Gastrocnemius medialis (tissue), 4 donors: ENCODE measurements around the gene GRK1. TPM values are rescaled to one million over a fixed set of nuclear protein-coding genes. Genes with fewer than 3 reads are reported as not detected.

Experiments used
- ATAC-seq, 2 donors: fragments of 150-250 bp; one replicate each; pipeline ENCODE4 v1.9.1; 2016
- DNase-seq, 2 donors: peaks; one replicate each; pipeline ENCODE4 v3.0.0-alpha.2; 2019
- H3K27ac ChIP-seq, 4 donors: fragments of 200-600 bp; sonication (generic); 1 replicate in 1 of 4; 2 replicates in 3 of 4; pipeline ENCODE4 v1.5.1; 2016 to 2018; ENCODE audit warnings: mild to moderate bottlenecking in 2 of 4, moderate library complexity in 1 of 4
- H3K27me3 ChIP-seq, 3 donors: fragments of 200-600 bp; sonication (generic) in 2 of 3; 1 replicate in 1 of 3; 2 replicates in 2 of 3; pipeline versions ENCODE4 v1.5.1 to v1.6.0; 2016 to 2019; ENCODE audit warnings: mild to moderate bottlenecking in 1 of 3, moderate library complexity in 1 of 3
- H3K36me3 ChIP-seq, 2 donors: fragments of 200-600 bp; sonication (generic) in 1 of 2; one replicate each; pipeline ENCODE4 v1.5.1; 2017 to 2018
- H3K4me1 ChIP-seq, 2 donors: fragments of 200-600 bp; sonication (generic) in 1 of 2; one replicate each; pipeline ENCODE4 v1.5.1; 2016 to 2017; ENCODE audit warnings: mild to moderate bottlenecking in 2 of 2
- H3K4me3 ChIP-seq, 4 donors: fragments of 200-600 bp; sonication (generic) in 3 of 4; 1 replicate in 1 of 4; 2 replicates in 3 of 4; pipeline ENCODE4 v1.5.1; 2016 to 2019; ENCODE audit warnings: mild to moderate bottlenecking in 2 of 4
- H3K9me3 ChIP-seq, 3 donors: fragments of 200-600 bp; sonication (generic) in 2 of 3; 1 replicate in 1 of 3; 2 replicates in 2 of 3; pipeline ENCODE4 v1.5.1; 2016 to 2019
- POLR2A ChIP-seq, 2 donors: fragments of 450-650 bp; IDR thresholded peaks; one replicate each; pipeline ENCODE4 v1.6.1; 2017; ENCODE audit warnings: antibody characterized with exemption in 2 of 2, mild to moderate bottlenecking in 2 of 2, moderate library complexity in 2 of 2
- in situ Hi-C, 4 donors: fragments of 200-750 bp; cut with MboI; loops; one replicate each; pipeline versions ENCODE4 v1.15.0 to v1.8.0; 2017; ENCODE audit warnings: low sequenced_read_pairs in 4 of 4
- intact Hi-C: fragments of 100-400 bp; cut with DNase I; formaldehyde crosslinking; loops from one replicate; pipeline ENCODE4 v1.15.1; 2023; ENCODE audit warnings: low total_unique reads
- total RNA-seq, 4 donors: library from RNA; depleted of rRNA; stranded (reverse); fragments of >200 nt; gene quantifications; one replicate each; pipeline versions ENCODE4 v1.1.0 to v1.2.3, GENCODE V29; 2016
- TF ChIP-seq, protein P1 (sequence below), 5 experiments: fragments of 450-650 bp in 3 of 5; fragments of 200-600 bp in 2 of 5; sonication (generic) in 2 of 5; IDR thresholded peaks in 4 of 5; conservative IDR thresholded peaks in 1 of 5; 1 replicate in 4 of 5; 2 replicates in 1 of 5; pipeline ENCODE4 v1.5.1; 2016 to 2019; ENCODE audit warnings: antibody characterized with exemption in 5 of 5, mild to moderate bottlenecking in 3 of 5, moderate library complexity in 3 of 5

The GRK1 gene
- total RNA-seq, 4 donors from 2014 or later: 0.10 TPM; not detected in 3

- Histone ChIP-seq H3K4me1 (no peaks in the 10 kb centered on the region), H3K27ac (no peak overlapping the region), H3K27me3 (peaks cover 15 to 27% (median 23%) of the 10 kb centered on the region in 3 donors), H3K4me3 (no peak overlapping the region), H3K36me3 (no peaks in the 10 kb centered on the region), H3K9me3 (no peaks in the 10 kb centered on the region)
- intact Hi-C loops (no loop called here), in situ Hi-C loops (no loop called here)
- DNase-seq: no peak
- no peak for ATAC-seq
- TF ChIP-seq, protein P1, sequence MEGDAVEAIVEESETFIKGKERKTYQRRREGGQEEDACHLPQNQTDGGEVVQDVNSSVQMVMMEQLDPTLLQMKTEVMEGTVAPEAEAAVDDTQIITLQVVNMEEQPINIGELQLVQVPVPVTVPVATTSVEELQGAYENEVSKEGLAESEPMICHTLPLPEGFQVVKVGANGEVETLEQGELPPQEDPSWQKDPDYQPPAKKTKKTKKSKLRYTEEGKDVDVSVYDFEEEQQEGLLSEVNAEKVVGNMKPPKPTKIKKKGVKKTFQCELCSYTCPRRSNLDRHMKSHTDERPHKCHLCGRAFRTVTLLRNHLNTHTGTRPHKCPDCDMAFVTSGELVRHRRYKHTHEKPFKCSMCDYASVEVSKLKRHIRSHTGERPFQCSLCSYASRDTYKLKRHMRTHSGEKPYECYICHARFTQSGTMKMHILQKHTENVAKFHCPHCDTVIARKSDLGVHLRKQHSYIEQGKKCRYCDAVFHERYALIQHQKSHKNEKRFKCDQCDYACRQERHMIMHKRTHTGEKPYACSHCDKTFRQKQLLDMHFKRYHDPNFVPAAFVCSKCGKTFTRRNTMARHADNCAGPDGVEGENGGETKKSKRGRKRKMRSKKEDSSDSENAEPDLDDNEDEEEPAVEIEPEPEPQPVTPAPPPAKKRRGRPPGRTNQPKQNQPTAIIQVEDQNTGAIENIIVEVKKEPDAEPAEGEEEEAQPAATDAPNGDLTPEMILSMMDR (IDR thresholded peaks at IDR 0.05 in 4 of 5, conservative IDR thresholded peaks at IDR 0.05 in 1 of 5): no peak
- TF ChIP-seq POLR2A (IDR thresholded peaks at IDR 0.05): no peak
These were observed 109.5 kb downstream of the GRK1 start for GRCh38 chr13:113776231-113777125.

DNA sequence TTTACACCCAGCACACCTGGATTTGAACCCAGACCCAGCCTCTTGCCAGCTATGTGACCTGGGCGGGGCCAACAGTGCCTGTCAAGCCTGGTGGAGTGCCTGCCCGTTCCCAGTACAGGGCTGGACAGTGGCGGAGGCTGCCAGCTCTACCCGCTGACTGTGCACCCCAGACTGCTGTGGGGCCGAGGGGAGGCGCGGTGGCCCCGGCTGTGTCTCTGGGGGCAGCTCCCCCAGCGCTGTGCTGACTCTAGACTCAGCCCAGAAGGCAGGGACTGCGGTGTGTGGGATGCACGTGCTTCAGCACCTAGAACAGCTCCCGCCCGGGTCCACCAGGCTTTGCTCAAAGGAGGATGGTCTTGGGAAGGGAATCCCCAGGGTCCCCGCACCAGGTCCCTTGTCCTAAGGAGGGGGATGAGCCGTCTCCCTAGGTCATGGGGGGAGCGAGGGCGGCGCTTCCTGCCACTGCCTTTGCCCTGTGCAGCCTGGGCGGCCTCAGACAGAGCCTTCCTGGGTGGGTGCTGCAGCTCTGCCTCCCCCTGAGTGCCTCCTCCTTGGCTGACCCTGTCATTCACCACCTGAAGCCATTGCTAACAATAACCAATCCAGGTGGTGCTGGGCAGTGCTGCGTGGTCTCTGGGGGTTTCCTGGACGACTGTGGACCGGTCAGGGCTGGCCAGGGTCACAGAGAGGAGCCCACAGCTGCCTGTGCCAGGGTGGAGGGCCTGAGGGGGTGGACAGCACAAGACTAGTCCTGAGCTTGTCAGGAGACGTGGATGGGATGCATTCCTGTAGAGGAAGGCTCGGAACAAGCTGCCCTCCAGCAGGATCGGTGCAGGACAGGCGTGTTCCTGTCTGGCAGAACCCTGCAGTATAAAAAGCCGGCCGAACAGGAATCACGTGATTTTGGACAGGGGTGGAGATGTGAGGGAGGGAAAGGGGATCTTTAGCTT, 110.6 kb downstream of the GRK1 start:
- intact Hi-C loops (no loop called here), in situ Hi-C loops (no loop called here)
- Histone ChIP-seq H3K27ac (no peak overlapping the region), H3K9me3 (no peaks in the 10 kb centered on the region), H3K4me3 (no peak overlapping the region), H3K27me3 (peaks cover 15 to 24% (median 23%) of the 10 kb centered on the region in 3 donors), H3K36me3 (no peaks in the 10 kb centered on the region), H3K4me1 (no peaks in the 10 kb centered on the region)
- DNase-seq (no peak), ATAC-seq (no peak)
- no peak for TF ChIP-seq POLR2A (IDR thresholded peaks at IDR 0.05)
- TF ChIP-seq, protein P1 (IDR thresholded peaks at IDR 0.05 in 4 of 5, conservative IDR thresholded peaks at IDR 0.05 in 1 of 5): no peak

GRCh38 chr13:113781571-113781970, 114.6 kb downstream of the GRK1 start:
- no peak for DNase-seq
- intact Hi-C loops (no loop called here), in situ Hi-C loops (no loop called here)
- ATAC-seq: no peak
- Histone ChIP-seq H3K4me3 (no peak overlapping the region), H3K36me3 (no peaks in the 10 kb centered on the region), H3K27me3 (peaks cover 4 to 11% (median 9%) of the 10 kb centered on the region in 3 donors), H3K9me3 (no peaks in the 10 kb centered on the region), H3K4me1 (no peaks in the 10 kb centered on the region), H3K27ac (no peak overlapping the region)
- TF ChIP-seq POLR2A (IDR thresholded peaks at IDR 0.05): no peak
- TF ChIP-seq, protein P1 (IDR thresholded peaks at IDR 0.05 in 4 of 5, conservative IDR thresholded peaks at IDR 0.05 in 1 of 5): no peak

DNA sequence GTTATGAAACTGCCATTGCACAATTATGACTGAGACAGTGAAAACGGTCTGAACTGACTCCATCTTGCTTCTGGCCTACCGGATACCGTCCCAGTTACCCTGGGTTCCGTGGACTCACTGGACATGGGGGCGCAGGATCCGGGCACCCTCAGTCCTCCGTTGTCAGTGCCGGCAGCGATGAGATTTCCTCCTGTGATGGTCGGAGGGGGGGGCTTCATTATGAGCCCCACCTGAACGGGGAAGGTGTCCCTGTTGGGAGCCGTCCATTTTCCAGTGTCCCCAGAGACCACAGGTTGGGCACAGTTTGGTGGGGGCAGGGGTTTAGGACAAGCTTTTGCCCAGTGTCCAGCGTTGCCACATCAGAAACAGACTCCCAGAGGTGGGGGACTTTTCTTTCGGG, 115.5 kb downstream of the GRK1 start:
- no peak for ATAC-seq

More for the DNA sequence above, 115.5 kb downstream of the GRK1 start:
- peaks cover 0 to 4% (median 2%) of the 10 kb centered on the region in 3 donors for H3K27me3 ChIP-seq
- intact Hi-C loops: no loop called here
- in situ Hi-C loops: no loop called here
- TF ChIP-seq, protein P1 (IDR thresholded peaks at IDR 0.05 in 4 of 5, conservative IDR thresholded peaks at IDR 0.05 in 1 of 5): no peak
- H3K4me1 ChIP-seq: no peaks in the 10 kb centered on the region
- DNase-seq: no peak
- H3K9me3 ChIP-seq: no peaks in the 10 kb centered on the region
- no peak overlapping the region for H3K27ac ChIP-seq
- no peaks in the 10 kb centered on the region for H3K36me3 ChIP-seq
- no peak overlapping the region for H3K4me3 ChIP-seq
